Esophagus muscularis mucosa (tissue), 4 donors: ENCODE measurements around the gene S1PR3.

ENCODE experiments used
- CTCF ChIP-seq, 3 experiments: fragments of 200-600 bp in 2 of 3; fragments of 450-650 bp in 1 of 3; sonication (generic) in 2 of 3; IDR thresholded peaks; one replicate each; pipeline ENCODE4 v1.5.1; 2017 to 2019; ENCODE audit warnings: antibody characterized with exemption in 3 of 3, mild to moderate bottlenecking in 2 of 3, moderate library complexity in 1 of 3
- EP300 ChIP-seq: sonication (generic); formaldehyde crosslinking; IDR thresholded peaks from one replicate; pipeline ENCODE4 v1.6.1; 2017; ENCODE audit warnings: antibody characterized with exemption
- POLR2A ChIP-seq: fragments of 450-650 bp; IDR thresholded peaks from one replicate; pipeline ENCODE4 v1.6.1; 2017; ENCODE audit warnings: antibody characterized with exemption, moderate library complexity, mild to moderate bottlenecking, low read depth
- POLR2AphosphoS5 ChIP-seq, 2 donors: sonication (generic); formaldehyde crosslinking; IDR thresholded peaks; one replicate each; pipeline ENCODE4 v1.6.1; 2017; ENCODE audit warnings: antibody characterized with exemption in 2 of 2

- TF ChIP-seq POLR2A (no peak), CTCF (IDR thresholded peaks at IDR 0.05) (no peak), POLR2AphosphoS5 (IDR thresholded peaks at IDR 0.05) (no peak), EP300 (no peak)
Measured at GRCh38 chr9:88954066-88954465, 37.2 kb upstream of the S1PR3 start.
